IMR-90 (cell line): ENCODE results near the gene INO80.

ENCODE experiments used
- CTCF ChIP-seq: conservative IDR thresholded peaks from 2 replicates; pipeline ENCODE4 v1.5.1; 2012; ENCODE audit warnings: mild to moderate bottlenecking, low read depth, low read length, improper control_type of control experiment
- USF2 ChIP-seq: fragments of 150-350 bp; IDR thresholded peaks from 2 replicates; pipeline ENCODE4 v1.6.1; 2017; ENCODE audit warnings: mild to moderate bottlenecking, antibody characterized with exemption, low read length, low read depth

- TF ChIP-seq CTCF, result no peak
- no peak for TF ChIP-seq USF2
Measured at GRCh38 chr15:41073028-41073427, 43.1 kb downstream of the INO80 start.
